DMS53 (cell line): ENCODE data around the gene SLC7A11.

Experiments used
- DNase-seq: peaks from one replicate; lab custom pipeline; 2025; lab: John Stamatoyannopoulos, UW

Gene SLC7A11

DNA sequence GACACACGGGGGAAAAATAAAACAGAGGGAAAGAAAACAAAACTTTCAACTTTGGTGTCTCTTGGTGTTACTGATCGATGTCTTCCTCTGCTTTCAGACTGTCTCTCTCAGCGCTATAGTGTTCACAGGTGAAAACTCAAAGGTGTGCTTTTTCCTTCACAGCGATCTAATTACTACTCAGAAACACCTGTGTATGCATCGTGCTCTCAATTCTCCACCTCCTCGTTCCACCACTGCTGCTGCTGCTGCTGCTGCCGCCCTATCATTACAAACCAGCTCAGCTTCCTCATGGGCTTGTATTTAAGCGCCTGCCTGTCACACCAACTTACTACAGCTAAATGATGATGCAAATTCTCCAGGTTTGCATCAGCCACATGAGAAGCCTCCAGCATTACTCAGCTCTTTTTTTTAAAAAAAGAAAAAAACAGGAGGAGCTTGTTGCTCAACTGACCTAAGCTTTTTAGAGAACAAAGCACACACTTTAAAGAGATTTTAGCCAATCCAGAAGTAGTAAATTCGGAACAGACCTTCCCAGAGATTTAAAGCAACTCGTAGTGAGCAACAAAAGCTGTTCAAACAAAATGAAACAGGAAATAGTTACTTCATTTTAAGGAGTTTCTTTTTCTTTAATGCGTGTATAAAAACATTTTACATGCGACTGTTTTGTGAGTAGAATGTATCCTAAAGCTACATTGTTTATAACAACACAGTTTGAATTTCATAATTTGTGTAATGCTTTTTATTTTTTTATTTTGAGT, at the start of gene SLC7A11:
SLC7A11 (minus strand) TSS at position 274 of the 758 bp plus-strand sequence. CDS start 280 bp downstream, outside the sequence.
- peak; percentile 98 for DNase-seq

DNA sequence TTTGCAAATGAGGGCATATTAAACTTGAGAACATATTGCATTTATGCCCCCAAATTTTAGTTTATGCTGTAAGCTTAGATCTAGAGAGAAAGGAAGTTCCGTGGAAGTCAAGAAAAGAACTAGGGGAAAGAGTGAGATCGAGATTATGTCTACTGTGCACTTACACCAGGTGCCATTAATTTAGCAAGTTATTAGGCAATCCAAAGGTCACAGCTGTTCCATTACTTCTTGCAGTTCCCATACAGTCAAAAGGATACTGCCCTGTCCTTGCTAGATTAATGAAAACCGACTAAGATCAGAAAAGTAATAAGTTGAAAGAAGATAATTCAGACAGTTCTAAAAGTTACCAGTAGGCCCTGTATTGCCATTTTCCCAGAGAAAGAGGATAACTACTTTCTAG, 49.3 kb upstream of the SLC7A11 start:
- peak; percentile 10 for DNase-seq

DNA sequence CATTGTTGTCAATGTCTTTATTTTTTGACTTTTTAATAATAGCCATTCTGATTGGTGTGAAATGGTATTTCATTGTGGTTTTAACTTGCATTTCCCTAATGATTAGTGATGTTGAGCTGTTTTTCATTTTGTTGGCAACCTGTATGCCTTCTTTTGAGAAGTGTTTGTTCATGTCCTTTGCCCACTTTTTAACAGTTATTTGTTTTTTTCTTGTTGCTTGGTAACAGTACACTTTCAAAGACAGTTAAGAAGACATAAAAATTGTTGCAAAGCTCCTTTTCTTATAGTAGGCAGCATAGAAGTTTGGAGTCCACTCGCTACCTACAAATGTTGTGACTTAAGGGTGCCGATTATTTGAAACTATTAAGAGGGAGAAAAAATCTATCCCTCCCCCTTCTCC, 48.7 kb upstream of the SLC7A11 start:
- peak; percentile 65 for DNase-seq

DNA sequence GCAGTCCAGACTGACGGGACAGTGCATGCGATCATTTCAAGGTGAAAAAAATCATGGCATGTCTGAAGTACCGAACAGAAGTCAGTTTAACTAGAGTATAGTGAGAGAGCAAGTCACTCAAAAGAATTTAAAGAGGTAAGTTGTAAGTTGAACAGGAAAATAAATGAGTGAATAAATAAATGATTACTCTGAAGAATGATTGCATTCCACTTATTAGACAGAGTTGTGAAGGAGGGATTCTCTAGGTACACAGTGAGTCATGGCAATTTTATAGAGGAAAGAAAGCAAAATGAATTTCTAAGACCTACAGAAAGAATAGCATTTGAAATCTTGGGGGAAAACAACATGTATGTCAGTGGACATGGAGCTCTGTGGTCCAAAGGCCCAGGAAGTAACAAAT, 37.1 kb upstream of the SLC7A11 start:
- no peak for DNase-seq

DNA sequence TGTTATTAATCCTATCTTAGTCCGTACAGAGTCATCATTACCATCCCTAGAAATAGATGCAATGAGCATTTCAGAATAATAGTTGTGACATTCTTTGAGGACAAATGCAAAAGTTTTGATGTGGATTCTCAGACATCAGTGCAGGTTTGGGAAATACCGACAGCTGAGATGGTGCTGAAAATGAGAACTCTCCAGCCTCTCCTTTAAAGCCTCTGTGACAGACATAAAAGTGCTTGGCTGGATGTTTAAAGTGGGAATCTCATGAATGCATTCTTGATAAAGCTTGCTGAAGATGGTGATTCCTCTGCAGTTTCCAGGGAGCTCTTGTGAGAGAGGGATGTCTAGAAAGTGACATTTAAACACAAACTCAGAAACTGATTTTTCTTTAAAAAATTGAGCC, 35.0 kb upstream of the SLC7A11 start:
- DNase-seq, result no peak

DNA sequence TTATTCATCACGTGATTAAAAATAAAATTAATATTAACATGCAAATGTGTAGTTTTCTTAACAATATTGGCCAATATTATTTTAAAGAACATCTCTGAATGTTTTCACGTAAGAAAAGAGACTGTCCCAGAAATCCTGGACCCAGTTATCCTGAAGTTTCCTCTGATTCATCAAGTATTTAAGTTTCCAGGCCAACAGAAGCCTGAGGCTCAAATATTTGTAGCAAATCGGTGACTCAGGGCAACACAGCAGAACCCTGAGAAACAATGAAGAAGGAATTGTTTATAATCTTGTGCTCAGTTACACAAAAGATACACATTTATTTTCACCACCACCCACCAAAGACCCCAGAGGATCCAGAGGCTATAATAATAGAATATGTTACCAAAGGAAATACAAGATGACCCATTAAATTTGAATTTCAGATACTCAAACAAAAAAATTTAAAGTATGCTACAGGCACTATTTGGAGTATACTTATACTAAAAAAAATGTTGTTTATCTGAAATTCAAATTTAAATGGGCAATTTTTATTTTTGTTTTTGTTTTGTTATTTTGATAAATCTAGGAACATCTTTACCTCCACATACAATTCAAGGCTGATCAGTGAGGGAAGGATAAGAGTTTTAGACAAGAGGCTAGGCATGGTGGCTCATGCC, 33.9 kb upstream of the SLC7A11 start:
- peak; percentile 2 for DNase-seq

DNA sequence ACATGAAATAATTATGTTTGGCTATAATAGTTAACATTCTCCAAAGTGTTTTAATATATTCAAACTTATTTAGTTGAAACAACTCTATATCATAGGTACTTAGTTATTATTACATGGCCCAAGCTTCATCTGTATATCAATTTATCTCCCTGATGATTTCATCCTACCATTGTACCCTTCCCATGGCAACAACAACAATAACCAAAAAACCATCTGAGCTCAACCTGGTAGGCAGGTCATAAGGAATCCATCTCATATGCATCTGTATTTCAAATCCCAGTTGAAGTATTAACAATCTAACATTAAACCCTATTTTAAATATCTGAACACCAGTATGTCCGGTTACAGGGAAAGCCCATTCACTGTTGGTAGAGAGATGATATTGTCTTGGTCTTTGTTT, 33.1 kb upstream of the SLC7A11 start:
- DNase-seq, result peak; percentile 8

DNA sequence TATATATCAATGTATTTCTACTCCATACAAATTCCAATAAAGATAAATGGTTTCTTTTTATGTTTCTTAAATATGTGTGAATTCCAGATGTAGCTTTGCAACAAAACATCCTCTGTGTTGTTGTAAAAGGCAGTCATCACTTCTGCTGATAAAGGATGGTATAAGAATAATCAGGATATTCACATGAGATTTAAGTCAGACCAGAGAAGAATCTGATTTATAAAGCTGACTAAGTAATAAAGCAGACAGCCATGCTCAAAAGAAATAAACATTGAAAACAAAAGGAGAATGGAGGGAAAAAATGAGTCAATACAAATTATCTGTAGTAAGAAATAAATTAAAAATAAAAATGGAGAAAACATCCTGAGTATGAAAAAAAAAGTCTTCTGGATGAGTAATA, 27.0 kb upstream of the SLC7A11 start:
- DNase-seq, result no peak

DNA sequence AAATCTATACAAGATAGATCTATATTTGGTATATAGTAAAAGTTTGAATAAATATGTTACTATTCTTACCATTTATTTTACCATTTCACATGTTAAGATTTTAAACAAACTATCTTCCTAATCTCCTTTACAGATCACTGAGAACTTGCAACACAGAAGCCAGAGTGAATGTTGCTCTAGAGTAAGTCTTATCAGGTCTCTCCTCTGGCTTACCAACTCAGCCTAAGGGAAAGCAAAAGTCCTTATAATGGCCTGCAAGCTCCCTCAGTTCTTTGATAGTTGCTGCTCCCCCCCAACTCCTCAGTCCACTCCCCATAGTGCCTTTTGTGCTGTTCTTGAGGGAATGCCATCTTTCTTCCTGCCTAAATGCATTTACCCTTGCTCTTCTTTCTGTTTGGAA, 25.7 kb upstream of the SLC7A11 start:
- DNase-seq, result no peak

DNA sequence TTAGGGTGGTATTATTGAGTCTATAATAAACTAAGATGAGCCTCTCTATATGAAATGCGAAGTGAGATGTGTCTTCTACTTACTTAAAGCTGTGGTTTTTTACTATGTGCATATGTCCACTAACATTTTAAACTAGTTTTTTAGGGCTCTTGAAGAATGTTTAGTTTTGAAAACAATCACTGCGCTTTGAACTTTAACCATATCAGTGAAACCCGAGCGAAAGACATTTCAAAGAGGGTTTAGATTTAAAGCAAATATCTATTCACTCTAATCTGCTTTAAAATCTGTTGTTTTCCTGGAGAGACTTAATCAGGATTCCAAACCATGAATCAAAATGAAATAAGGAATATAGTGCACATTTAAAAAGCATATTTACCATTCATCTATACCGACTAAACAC, 24.8 kb upstream of the SLC7A11 start:
- no peak for DNase-seq

DNA sequence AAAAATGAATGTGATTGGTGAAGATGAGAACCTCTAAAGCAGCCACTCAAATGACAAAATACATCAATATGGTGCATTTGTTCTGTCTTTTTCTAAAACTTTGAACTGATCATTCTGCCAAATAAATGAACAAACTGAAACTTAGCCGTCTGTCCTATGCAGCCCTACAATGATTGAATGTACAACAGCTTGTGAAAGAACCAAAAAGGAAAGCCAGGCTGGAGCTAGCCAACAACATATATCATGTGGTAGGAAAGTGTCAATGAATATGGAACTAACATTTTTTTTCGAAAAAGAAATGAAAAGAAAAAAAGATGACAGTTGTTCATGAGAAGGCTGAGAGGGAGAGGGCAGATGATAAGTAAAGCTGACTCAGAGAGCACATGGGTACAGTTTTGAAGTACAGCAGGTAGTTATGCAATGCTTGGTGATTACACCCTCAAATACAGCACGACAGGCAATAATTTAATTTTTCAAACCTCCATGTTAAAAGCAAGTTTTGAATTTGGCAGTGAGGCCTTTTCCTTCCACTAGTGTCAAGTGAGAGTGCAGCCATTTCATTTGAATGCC, 21.2 kb upstream of the SLC7A11 start:
- DNase-seq, result no peak

DNA sequence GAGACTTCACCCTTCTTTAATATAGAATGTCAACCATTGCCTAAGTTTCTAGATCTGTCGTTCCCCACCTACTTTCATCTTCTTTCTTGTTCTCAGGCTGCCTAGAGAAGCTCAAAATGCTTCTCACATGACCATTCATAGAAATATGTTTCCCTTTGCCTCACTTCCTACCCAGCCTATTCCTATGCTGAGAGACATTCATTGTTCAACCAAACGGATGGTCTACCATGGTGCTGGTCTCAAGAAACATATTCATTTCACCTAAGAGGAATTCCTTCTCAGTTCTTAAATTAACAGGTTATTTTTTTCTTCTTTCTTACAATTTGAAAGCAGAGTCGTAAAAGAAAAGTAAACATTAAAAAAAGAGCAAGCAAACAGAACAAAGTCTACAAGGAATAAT, 20.3 kb upstream of the SLC7A11 start:
- DNase-seq, result no peak

DNA sequence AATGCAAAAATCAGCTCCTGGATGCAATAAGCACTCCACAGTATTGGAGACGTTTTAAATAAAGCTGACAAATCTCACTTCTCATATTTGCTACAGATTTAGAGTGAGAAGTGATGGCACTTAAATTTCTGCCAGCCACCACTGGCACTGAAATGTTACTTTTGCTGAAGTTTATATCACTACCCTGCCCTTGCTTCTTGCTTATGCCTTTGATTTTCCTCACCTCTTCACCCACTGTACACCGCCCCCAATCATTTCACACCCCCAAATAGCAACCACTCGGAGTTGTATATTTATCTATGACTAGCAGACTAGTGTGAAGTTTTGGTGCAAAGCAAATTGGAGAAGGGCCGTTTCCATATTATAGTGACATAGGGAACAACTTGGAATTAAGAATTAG, 19.9 kb upstream of the SLC7A11 start:
- no peak for DNase-seq

DNA sequence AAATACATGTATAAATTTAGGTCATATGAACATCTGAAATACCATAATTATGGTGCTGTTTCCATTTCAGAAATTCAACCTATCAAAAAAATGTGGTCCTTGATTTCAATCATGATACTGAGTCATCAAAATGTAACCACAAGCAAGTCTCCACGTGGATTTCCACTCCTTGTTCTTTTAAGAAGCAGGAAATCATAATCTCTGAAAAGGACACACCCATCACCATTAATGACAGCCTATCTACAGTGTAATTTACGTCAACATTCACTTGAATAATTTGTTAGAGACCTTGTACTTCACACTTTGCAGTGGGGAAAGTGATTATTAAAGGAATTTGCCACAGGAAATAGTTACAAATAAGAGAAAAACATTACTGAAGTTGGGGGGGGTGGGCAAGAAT, 17.7 kb upstream of the SLC7A11 start:
- DNase-seq, result peak; percentile 4

DNA sequence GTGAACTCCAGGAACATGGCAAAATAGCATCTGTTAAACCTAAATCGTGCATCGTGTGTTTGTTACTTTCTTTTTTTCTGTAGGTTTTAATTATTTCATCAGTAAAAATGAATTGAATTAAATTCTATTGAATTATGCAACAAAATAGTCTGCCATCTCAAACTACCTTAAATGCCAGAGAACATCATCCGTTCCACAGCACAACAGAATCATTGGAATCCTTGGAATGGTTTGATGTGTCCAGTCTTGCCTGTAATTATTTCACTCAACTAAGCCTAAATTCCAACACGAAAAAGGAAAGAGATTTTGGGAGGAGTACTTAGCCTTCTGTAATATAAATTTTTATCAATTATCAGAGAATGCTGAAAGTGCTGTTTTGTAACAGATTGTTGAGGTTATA, 17.1 kb upstream of the SLC7A11 start:
- DNase-seq, result no peak

DNA sequence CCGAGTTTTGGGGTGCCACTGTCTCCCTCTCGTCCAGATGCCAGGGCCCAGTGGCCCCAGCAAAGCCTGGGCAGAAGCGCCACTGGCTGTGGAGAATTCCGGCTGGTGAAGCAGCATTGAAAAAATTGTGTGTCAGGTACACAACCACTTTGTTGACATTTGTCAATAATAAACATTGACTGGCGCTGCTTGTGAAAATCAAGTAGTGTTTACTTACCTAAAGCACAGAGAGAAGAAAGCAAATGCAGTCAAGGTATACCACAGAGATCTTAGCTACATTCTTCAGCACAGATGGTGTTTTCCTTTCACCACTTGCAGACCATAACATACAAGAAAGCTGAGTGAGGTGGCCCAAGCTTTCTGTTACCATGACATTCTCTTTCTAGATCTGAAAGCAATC, 14.5 kb upstream of the SLC7A11 start:
- DNase-seq, result peak; percentile 88

DNA sequence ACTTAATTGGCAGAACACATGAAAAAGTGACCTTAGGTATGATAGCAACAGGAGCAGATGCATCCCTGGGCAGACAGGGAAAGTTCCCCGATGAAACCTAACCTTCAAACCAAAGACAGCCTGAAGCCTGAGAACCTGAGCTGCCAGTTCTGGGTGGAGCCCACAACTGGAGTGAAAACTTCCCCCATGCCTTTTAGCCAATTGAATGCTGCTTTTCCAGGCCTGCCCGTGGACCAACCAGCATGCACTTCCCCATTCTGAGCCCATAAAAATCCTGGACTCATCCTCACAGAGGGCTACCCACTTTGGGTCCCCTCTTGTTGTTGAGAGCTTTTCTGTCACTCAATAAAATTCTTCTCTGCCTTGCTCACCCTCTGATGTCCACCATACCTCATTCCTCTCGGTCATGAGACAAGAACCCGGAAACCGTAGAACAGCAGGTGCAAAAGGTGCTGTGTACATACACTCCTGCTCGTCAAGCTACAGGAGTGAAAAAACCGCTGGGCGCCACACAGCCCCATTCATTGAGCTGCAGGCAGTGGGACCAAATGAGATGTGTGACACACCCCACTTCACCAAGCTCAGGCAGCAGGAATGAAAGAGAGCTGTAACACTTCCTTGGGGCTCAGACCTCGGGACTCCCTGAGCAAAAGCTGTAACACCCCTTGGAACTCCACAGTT, 13.9 kb upstream of the SLC7A11 start:
- peak; percentile 95 for DNase-seq

DNA sequence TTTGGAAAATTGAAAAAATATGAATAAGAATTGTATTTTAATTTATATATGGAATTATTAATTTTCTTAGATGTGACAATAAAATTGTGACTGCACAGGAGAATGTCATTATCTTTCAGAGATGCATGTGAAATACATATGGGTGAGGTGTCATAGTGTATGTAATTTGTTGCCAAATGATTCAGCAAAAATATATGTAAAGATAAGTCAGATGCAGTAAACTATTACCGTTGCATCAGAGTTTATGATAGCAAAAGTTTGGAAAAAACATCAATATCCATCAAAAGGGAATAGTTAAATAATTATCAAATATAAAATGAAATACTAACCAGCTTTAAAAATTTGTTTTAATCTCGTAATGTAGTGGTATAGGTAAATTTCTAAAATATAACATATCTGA, 10.4 kb upstream of the SLC7A11 start:
- DNase-seq, result no peak

DNA sequence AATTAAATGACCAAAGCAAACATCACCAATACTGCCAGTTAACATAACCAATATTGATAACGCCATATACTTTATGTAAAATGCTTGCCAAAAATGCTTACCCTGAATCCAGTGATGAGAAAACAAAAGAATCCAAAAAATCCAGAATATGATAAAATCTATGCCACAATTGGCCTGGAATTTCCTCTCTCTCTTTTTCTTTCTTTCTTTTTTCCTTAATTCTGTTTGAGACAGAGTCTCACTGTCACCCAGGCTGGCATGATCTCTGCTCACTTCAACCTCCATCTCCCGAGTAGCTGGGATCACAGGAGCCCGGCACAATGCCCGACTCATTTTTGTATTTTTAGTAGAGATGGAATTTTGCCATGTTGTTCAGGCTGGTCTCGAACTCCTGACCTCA, 9.8 kb upstream of the SLC7A11 start:
- DNase-seq, result no peak

DNA sequence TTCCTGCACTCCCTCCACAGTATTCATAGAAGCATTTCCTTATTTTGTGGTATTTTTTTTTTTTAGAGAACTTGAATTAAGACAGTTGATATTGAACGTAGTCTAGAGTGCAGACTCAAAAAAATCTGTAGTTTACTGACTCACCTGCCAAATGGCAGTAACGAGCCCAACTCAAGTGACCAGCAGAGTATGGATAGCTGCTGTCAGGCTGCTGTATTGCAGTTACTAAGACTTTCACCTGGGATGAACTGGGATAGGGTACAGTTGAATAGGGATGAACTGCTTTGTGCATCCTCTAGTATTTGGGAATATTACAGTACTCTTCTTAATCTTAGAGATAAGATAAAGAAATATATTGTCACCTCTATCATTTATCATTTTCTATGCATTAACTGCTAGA, 7.0 kb upstream of the SLC7A11 start:
- no peak for DNase-seq

DNA sequence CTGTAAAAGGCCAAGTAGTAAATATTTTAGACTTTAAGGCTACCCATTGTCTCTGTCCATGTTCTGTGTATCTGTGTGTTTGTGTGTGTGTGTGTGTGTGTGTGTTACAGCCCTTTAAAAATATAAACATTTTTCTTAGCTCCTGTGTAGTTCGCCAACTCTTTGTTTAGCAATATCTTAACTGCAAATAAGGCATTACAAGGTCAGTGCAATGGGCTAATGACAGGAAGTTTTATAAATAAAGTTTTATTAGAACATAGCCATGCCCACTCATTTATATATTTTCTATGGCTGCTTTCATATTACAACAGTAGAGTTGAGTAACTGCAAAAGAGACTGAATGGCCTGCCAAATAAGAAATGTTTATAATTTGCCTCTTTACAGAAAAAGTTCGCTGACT, 5.9 kb upstream of the SLC7A11 start:
- DNase-seq, result no peak

DNA sequence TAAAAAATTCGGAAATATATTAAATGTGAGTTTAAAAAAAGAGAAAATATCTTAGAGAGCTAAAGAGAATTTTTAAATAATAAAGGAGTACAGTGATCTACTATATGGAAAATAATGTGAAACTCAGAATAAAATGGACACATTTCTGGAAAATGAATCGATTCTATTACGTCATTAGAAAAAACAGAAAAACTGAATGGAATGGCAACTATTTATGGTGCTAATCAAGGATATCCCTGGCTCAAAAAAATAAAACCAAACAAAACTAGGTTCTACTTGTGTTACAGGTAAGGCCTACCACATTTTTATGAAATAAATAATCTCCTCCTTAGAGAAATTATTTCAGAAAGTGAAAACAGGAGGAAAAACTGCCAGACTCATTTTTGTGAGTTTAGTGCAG, 5.5 kb upstream of the SLC7A11 start:
- no peak for DNase-seq

DNA sequence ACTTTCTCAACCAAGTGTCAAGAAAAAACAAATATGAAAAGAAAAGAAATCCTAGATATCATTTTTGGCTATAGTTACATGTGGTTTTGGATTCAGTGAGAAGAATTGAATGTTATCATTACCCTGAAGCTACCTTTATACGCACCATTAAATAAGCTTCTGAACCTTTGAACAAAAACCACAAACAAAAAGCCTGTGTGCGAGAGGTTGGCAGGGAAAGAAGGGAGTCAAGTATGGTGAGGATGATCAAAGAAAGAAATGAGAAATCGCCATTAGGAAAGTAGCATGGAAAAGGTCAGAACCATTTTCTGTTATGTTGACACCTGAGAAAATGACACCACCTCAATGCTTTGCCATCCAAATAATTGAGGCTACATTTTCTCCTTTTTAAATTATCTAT, 1.2 kb upstream of the SLC7A11 start:
- peak; percentile 39 for DNase-seq
